Smooth muscle cell (in vitro differentiated cells): ENCODE results near the gene NR1D1. TPM values are rescaled to one million over a fixed set of nuclear protein-coding genes. Genes with fewer than 3 reads are reported as not detected.

ENCODE experiments used
- DNase-seq: peaks from one replicate; lab custom pipeline; 2025; ENCODE audit not compliant: unreplicated experiment; lab: John Stamatoyannopoulos, UW
- H2AFZ ChIP-seq: fragments of 200-600 bp; sonication (generic); 2 replicates; pipeline ENCODE4 v1.6.0; 2016; ENCODE audit warnings: antibody characterized with exemption, low read depth, mild to moderate bottlenecking
- H3F3A ChIP-seq: fragments of 200-600 bp; sonication (generic); 2 replicates; pipeline ENCODE4 v1.6.0; 2017; ENCODE audit warnings: antibody characterized with exemption, low read depth
- H3K27ac ChIP-seq: fragments of 200-600 bp; sonication (generic); 2 replicates; pipeline ENCODE4 v1.5.1; 2016; ENCODE audit warnings: low read depth, mild to moderate bottlenecking
- H3K27me3 ChIP-seq: fragments of 200-600 bp; sonication (generic); 2 replicates; pipeline ENCODE4 v1.6.1; 2016; ENCODE audit warnings: low read depth, mild to moderate bottlenecking
- H3K36me3 ChIP-seq: fragments of 200-600 bp; sonication (generic); 2 replicates; pipeline ENCODE4 v1.5.1; 2016; ENCODE audit warnings: low read depth
- H3K4me1 ChIP-seq: fragments of 200-600 bp; sonication (generic); 2 replicates; pipeline ENCODE4 v1.5.1; 2016; ENCODE audit warnings: low read depth
- H3K4me2 ChIP-seq: fragments of 200-600 bp; sonication (generic); 2 replicates; pipeline ENCODE4 v1.6.0; 2016; ENCODE audit warnings: mild to moderate bottlenecking
- H3K4me3 ChIP-seq: fragments of 200-600 bp; sonication (generic); 2 replicates; pipeline ENCODE4 v1.5.1; 2016; ENCODE audit warnings: mild to moderate bottlenecking
- H3K79me2 ChIP-seq: fragments of 200-600 bp; sonication (generic); 2 replicates; pipeline ENCODE4 v1.6.0; 2016; ENCODE audit warnings: low read depth, mild to moderate bottlenecking
- H3K9ac ChIP-seq: fragments of 200-600 bp; sonication (generic); 2 replicates; pipeline ENCODE4 v1.6.0; 2016; ENCODE audit warnings: low read depth
- H3K9me3 ChIP-seq: fragments of 200-600 bp; sonication (generic); replicated peaks from 2 replicates; pipeline ENCODE4 v1.5.1; 2016; ENCODE audit warnings: low read depth
- H4K20me1 ChIP-seq: fragments of 200-600 bp; sonication (generic); 2 replicates; pipeline ENCODE4 v1.6.0; 2016; ENCODE audit warnings: low read depth
- WGBS: methylation state at CpG from one replicate; pipeline ENCODE4 v1.1.7; 2016; ENCODE audit warnings: low lambda C conversion rate; 5-methylcytosine and 5-hydroxymethylcytosine counted together
- polyA plus RNA-seq: library from polyadenylated mRNA; unstranded; fragments of >200 nt; fragmentation: Nextera tagmentation; extraction: Ambion mirVana; gene quantifications from 2 replicates; pipeline ENCODE4 v1.2.1, GENCODE V29; 2016
- total RNA-seq: library from RNA; depleted of rRNA; stranded (reverse); fragments of >200 nt; gene quantifications from 2 replicates; pipeline ENCODE4 v1.2.3, GENCODE V29; 2014
- TF ChIP-seq, protein P1 (sequence below): fragments of 200-600 bp; sonication (generic); IDR thresholded peaks from 2 replicates; pipeline ENCODE4 v1.5.1; 2017; ENCODE audit warnings: borderline replicate concordance, mild to moderate bottlenecking, antibody characterized with exemption; ENCODE audit not compliant: insufficient read depth, poor library complexity, severe bottlenecking

Gene NR1D1
- total and polyA plus RNA-seq, 2 experiments from 2014 or later, result 12.5 to 18.4 TPM

DNA sequence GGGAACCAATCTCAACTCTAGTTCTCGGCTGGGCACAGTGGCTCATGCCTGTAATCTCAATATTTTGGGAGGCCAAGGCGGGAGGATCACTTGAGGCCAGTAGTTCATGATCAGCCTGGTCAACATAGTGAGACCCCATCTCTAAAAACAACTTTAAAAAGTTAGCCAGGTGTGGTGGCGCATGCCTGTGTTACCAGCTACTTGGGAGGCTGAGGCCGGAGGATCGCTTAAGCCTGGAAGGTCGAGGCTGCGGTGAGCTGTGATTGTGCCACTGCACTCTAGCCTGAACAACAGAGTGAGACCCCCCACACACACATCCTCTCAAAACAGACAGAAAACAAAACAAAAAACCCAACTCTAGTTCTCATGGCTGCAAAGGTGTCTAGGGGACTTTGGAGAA, 32.7 kb downstream of the NR1D1 start:
- H3F3A ChIP-seq, result no peaks in the 10 kb centered on the region
- H3K4me2 ChIP-seq, result no peak overlapping the region
- TF ChIP-seq, protein P1, sequence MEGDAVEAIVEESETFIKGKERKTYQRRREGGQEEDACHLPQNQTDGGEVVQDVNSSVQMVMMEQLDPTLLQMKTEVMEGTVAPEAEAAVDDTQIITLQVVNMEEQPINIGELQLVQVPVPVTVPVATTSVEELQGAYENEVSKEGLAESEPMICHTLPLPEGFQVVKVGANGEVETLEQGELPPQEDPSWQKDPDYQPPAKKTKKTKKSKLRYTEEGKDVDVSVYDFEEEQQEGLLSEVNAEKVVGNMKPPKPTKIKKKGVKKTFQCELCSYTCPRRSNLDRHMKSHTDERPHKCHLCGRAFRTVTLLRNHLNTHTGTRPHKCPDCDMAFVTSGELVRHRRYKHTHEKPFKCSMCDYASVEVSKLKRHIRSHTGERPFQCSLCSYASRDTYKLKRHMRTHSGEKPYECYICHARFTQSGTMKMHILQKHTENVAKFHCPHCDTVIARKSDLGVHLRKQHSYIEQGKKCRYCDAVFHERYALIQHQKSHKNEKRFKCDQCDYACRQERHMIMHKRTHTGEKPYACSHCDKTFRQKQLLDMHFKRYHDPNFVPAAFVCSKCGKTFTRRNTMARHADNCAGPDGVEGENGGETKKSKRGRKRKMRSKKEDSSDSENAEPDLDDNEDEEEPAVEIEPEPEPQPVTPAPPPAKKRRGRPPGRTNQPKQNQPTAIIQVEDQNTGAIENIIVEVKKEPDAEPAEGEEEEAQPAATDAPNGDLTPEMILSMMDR, result no peak
- H2AFZ ChIP-seq, result no peak overlapping the region
- H4K20me1 ChIP-seq, result peaks cover 55% of the 10 kb centered on the region
- no peaks in the 10 kb centered on the region for H3K27me3 ChIP-seq
- peaks cover 44% of the 10 kb centered on the region for H3K79me2 ChIP-seq
- peaks cover 68% of the 10 kb centered on the region for H3K4me1 ChIP-seq
- H3K4me3 ChIP-seq, result no peak overlapping the region
- peak overlapping the region; percentile 66 for H3K27ac ChIP-seq
- no peaks in the 10 kb centered on the region for H3K9me3 ChIP-seq
- DNase-seq, result no peak
- H3K9ac ChIP-seq, result no peak overlapping the region
- over 99% methylated on average over 7 of the region's 7 CpGs for WGBS
- no peaks in the 10 kb centered on the region for H3K36me3 ChIP-seq

DNA sequence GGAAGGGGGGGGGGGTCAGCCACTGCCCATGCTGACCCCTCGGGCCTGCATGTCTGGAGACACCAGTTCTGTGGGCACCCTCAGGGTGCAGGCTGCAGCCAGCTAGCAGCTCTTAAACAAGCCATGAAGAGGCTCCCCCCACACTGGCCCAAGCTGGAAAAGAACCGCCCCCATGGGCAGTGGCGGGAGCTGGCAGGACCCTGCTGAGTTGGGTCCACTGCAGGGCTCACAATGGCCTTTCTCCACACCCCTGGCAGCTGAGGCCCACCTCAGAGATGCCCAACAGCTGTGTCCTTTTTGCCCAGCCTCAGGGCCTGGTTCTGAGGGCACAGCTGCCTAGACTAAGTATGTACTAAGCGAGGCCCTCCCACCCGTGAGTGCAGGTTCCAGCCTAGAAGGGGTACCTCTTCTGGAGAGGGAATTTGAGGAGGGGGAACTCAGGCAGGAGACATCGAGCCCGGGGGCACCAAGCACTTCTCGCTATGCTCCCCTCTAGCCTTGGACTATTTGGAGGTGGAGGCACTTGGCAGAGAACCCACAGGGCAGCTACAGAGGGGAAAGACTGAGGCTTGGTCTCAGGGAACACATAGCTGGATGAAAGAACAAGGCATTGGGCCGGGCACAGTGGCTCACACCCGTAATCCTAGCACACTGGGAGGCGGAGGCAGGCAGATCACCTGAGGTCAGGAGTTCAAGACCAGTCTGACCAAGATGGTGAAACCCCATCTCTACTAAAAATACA, 34.4 kb downstream of the NR1D1 start:
- Histone ChIP-seq H3K36me3 (no peaks in the 10 kb centered on the region), H3K4me2 (peak overlapping the region; percentile 99), H2AFZ (no peak overlapping the region), H3K79me2 (peaks cover 44% of the 10 kb centered on the region), H3K9ac (no peak overlapping the region), H3K9me3 (no peaks in the 10 kb centered on the region), H3K27me3 (no peaks in the 10 kb centered on the region), H4K20me1 (peaks cover 41% of the 10 kb centered on the region), H3K4me3 (no peak overlapping the region), H3K27ac (peak overlapping the region; percentile 6), H3K4me1 (peaks cover 54% of the 10 kb centered on the region), H3F3A (no peaks in the 10 kb centered on the region)
- DNase-seq, result no peak
- 86% methylated on average over 11 of the region's 11 CpGs for WGBS
- TF ChIP-seq, protein P1, result no peak

DNA sequence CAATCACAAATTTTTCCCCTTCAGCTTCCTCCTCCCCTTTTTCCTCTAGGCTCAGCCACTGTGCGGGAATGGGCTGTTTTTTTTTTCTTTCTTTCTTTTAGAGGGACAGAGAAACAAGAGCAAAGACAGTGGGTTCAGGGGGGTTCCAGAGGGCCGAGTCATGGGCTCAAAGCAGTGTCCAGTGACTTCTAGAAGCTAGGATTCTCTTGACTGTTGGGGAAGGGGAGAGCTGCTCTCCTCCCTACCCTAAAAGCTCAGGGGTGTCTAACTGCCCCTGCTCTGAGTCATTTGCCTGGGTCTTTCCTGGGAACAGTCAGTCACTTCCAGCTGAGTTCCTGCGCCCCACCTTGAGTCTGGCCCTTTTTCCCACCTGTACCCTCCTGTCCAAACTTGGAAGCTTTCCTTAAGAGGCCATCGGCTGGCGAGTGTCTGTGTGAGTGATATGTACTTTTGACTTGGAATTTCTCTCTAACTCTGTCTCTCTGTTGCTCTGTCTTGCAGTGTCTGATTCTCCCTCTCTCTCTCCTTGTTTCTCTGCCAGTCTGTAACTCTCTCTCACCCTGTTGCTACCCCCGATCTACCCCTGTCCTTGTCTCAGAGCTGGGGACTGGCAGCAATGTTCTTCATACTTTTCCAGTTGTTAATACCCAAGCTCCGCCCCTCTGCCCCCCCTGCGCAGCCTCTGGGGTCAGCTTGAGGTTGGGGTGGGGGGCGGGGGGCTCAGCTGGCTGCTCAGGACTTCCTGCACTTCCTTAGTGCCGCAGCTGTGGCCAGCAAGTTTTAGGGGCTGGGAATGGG, 35.2 kb downstream of the NR1D1 start:
- H3K27me3 ChIP-seq, result no peaks in the 10 kb centered on the region
- H2AFZ ChIP-seq, result no peak overlapping the region
- H3K4me3 ChIP-seq, result peak overlapping the region; percentile 100
- WGBS, result 30% methylated on average over 10 of the region's 10 CpGs
- H3K4me2 ChIP-seq, result peak overlapping the region; percentile 99
- H3F3A ChIP-seq, result no peaks in the 10 kb centered on the region
- peaks cover 39% of the 10 kb centered on the region for H3K79me2 ChIP-seq
- no peaks in the 10 kb centered on the region for H3K9me3 ChIP-seq
- TF ChIP-seq, protein P1, result no peak
- peaks cover 46% of the 10 kb centered on the region for H3K4me1 ChIP-seq
- no peak for DNase-seq
- H3K27ac ChIP-seq, result peak overlapping the region; percentile 6
- no peaks in the 10 kb centered on the region for H3K36me3 ChIP-seq
- H3K9ac ChIP-seq, result no peak overlapping the region
- peaks cover 39% of the 10 kb centered on the region for H4K20me1 ChIP-seq
